ENCODE measurements around the gene ANKLE2.

- no peak for TF ChIP-seq CTCF (IDR thresholded peaks at IDR 0.05)
- no peak for TF ChIP-seq POLR2A (IDR thresholded peaks at IDR 0.05)
Observed at GRCh38 chr12:132777614-132778013, 16.0 kb upstream of the ANKLE2 start.

Data from testis (tissue), 2 donors.